Sigmoid colon (tissue), 7 donors: Measurements from ENCODE around the gene IL16. TPM values are rescaled to one million over a fixed set of nuclear protein-coding genes. Genes with fewer than 3 reads are reported as not detected.

Experiments used
- DNase-seq: peaks from one replicate; pipeline ENCODE4 v3.0.0-alpha.2; 2019
- H3K27ac ChIP-seq, 4 donors: fragments of 200-600 bp; sonication (generic); one replicate each; pipeline ENCODE4 v1.5.1; 2016 to 2019; ENCODE audit warnings: mild to moderate bottlenecking in 1 of 4
- H3K27me3 ChIP-seq, 3 donors: fragments of 200-600 bp; sonication (generic); one replicate each; pipeline ENCODE4 v1.5.1; 2019; ENCODE audit warnings: mild to moderate bottlenecking in 1 of 3
- H3K36me3 ChIP-seq, 4 donors: fragments of 200-600 bp; sonication (generic); one replicate each; pipeline ENCODE4 v1.5.1; 2016 to 2019
- H3K4me1 ChIP-seq, 4 donors: fragments of 200-600 bp; sonication (generic); one replicate each; pipeline ENCODE4 v1.5.1; 2017 to 2019
- H3K4me3 ChIP-seq, 4 donors: fragments of 200-600 bp; sonication (generic); one replicate each; pipeline ENCODE4 v1.5.1; 2017 to 2019; ENCODE audit warnings: mild to moderate bottlenecking in 2 of 4, moderate library complexity in 1 of 4
- H3K9me3 ChIP-seq, 4 donors: fragments of 200-600 bp in 3 of 4; sonication (generic) in 3 of 4; one replicate each; pipeline versions ENCODE4 v1.5.1 to v1.6.1; 2013 to 2019
- CTCF ChIP-seq, 4 experiments: fragments of 450-650 bp in 3 of 4; fragments of 200-600 bp in 1 of 4; IDR thresholded peaks; one replicate each; pipeline ENCODE4 v1.5.1; 2016 to 2019; ENCODE audit warnings: antibody characterized with exemption in 4 of 4, mild to moderate bottlenecking in 3 of 4, moderate library complexity in 2 of 4
- EP300 ChIP-seq, 4 donors: sonication (generic); formaldehyde crosslinking; IDR thresholded peaks; one replicate each; pipeline ENCODE4 v1.6.1; 2017; ENCODE audit warnings: antibody characterized with exemption in 4 of 4
- POLR2A ChIP-seq, 2 donors: fragments of 450-650 bp; IDR thresholded peaks; one replicate each; pipeline ENCODE4 v1.6.1; 2016; ENCODE audit warnings: antibody characterized with exemption in 2 of 2, mild to moderate bottlenecking in 2 of 2, moderate library complexity in 2 of 2
- POLR2AphosphoS5 ChIP-seq, 4 donors: sonication (generic); formaldehyde crosslinking; IDR thresholded peaks; one replicate each; pipeline ENCODE4 v1.6.1; 2017; ENCODE audit warnings: antibody characterized with exemption in 4 of 4
- WGBS, 2 donors: extraction: QIAGEN DNeasy Blood & Tissue Kit; methylation state at CpG; one replicate each; pipeline ENCODE4 v1.1.7; 2013; 5-methylcytosine and 5-hydroxymethylcytosine counted together
- intact Hi-C: fragments of 100-400 bp; cut with DNase I; formaldehyde crosslinking; loops from one replicate; pipeline ENCODE4 v1.15.1; 2023
- polyA plus RNA-seq, 3 donors: library from polyadenylated mRNA; stranded (reverse); fragments of 200-250 nt; gene quantifications; one replicate each; pipeline ENCODE4 v1.2.3, GENCODE V29; 2013
- total RNA-seq, 4 donors: library from RNA; depleted of rRNA; stranded (reverse); fragments of >200 nt; gene quantifications; one replicate each; pipeline ENCODE4 v1.1.0, GENCODE V29; 2016
- donor health status: healthy with polysubstance abuse.
- donor health status: Bipolar disorder and iron deficiency.
- donor health status: healthy.

Gene IL16
- total and polyA plus RNA-seq, 7 donors, result 3.0 to 52.8 (median 8.9) TPM

GRCh38 chr15:81356252-81356651 lies 159.6 kb downstream of the IL16 start:
- H3K27me3 ChIP-seq, result no peaks in the 10 kb centered on the region
- TF ChIP-seq CTCF (IDR thresholded peaks at IDR 0.05), result no peak
- TF ChIP-seq EP300 (IDR thresholded peaks at IDR 0.05), result no peak
- TF ChIP-seq POLR2AphosphoS5 (IDR thresholded peaks at IDR 0.05), result no peak
- TF ChIP-seq POLR2A (IDR thresholded peaks at IDR 0.05), result no peak
- H3K36me3 ChIP-seq, result no peaks in the 10 kb centered on the region
- H3K4me3 ChIP-seq, result no peak overlapping the region
- 90 to 91% methylated on average over 5 of the region's 5 CpGs for WGBS, 2 donors
- H3K27ac ChIP-seq, result no peak overlapping the region
- no peak for DNase-seq
- H3K9me3 ChIP-seq, result no peaks in the 10 kb centered on the region
- H3K4me1 ChIP-seq, result no peaks in the 10 kb centered on the region
- intact Hi-C loops, result no loop called here

GRCh38 chr15:81357180-81357686 lies 160.6 kb downstream of the IL16 start:
- no peak for DNase-seq
- Histone ChIP-seq H3K27ac (no peak overlapping the region), H3K36me3 (no peaks in the 10 kb centered on the region), H3K4me1 (no peaks in the 10 kb centered on the region), H3K27me3 (no peaks in the 10 kb centered on the region), H3K9me3 (no peaks in the 10 kb centered on the region), H3K4me3 (no peak overlapping the region)
- WGBS, 2 donors, result 81 to 87% methylated on average over 6 of the region's 6 CpGs
- TF ChIP-seq POLR2AphosphoS5 (IDR thresholded peaks at IDR 0.05), result no peak
- TF ChIP-seq CTCF (IDR thresholded peaks at IDR 0.05), result no peak
- no peak for TF ChIP-seq POLR2A (IDR thresholded peaks at IDR 0.05)
- no peak for TF ChIP-seq EP300 (IDR thresholded peaks at IDR 0.05)
- intact Hi-C loops, result no loop called here

GRCh38 chr15:81358248-81358647 lies 161.6 kb downstream of the IL16 start:
- 94 to 95% methylated on average over 6 of the region's 6 CpGs for WGBS, 2 donors
- no peaks in the 10 kb centered on the region for H3K36me3 ChIP-seq
- H3K4me3 ChIP-seq, result no peak overlapping the region
- no peaks in the 10 kb centered on the region for H3K9me3 ChIP-seq
- H3K27me3 ChIP-seq, result no peaks in the 10 kb centered on the region
- TF ChIP-seq CTCF (IDR thresholded peaks at IDR 0.05) (no peak), POLR2AphosphoS5 (IDR thresholded peaks at IDR 0.05) (no peak), POLR2A (IDR thresholded peaks at IDR 0.05) (no peak), EP300 (IDR thresholded peaks at IDR 0.05) (no peak)
- intact Hi-C loops, result no loop called here
- no peak for DNase-seq
- no peak overlapping the region for H3K27ac ChIP-seq
- no peaks in the 10 kb centered on the region for H3K4me1 ChIP-seq

GRCh38 chr15:81360491-81360890 lies 163.8 kb downstream of the IL16 start:
- no peak for TF ChIP-seq CTCF (IDR thresholded peaks at IDR 0.05)
- TF ChIP-seq POLR2AphosphoS5 (IDR thresholded peaks at IDR 0.05), result no peak
- no peak for TF ChIP-seq POLR2A (IDR thresholded peaks at IDR 0.05)
- no peak for TF ChIP-seq EP300 (IDR thresholded peaks at IDR 0.05)
- H3K4me3 ChIP-seq, result no peak overlapping the region
- no peak for DNase-seq
- H3K9me3 ChIP-seq, result no peaks in the 10 kb centered on the region
- H3K36me3 ChIP-seq, result no peaks in the 10 kb centered on the region
- intact Hi-C loops, result no loop called here
- WGBS, 2 donors, result 92 to 96% methylated on average over 5 of the region's 5 CpGs
- H3K27ac ChIP-seq, result no peak overlapping the region
- no peaks in the 10 kb centered on the region for H3K4me1 ChIP-seq
- H3K27me3 ChIP-seq, result no peaks in the 10 kb centered on the region

GRCh38 chr15:81361891-81362290 lies 165.2 kb downstream of the IL16 start:
- Histone ChIP-seq H3K4me1 (no peaks in the 10 kb centered on the region), H3K9me3 (no peaks in the 10 kb centered on the region), H3K4me3 (no peak overlapping the region), H3K36me3 (no peaks in the 10 kb centered on the region), H3K27me3 (no peaks in the 10 kb centered on the region), H3K27ac (no peak overlapping the region)
- intact Hi-C loops, result no loop called here
- no peak for TF ChIP-seq EP300 (IDR thresholded peaks at IDR 0.05)
- TF ChIP-seq POLR2AphosphoS5 (IDR thresholded peaks at IDR 0.05), result no peak
- TF ChIP-seq CTCF (IDR thresholded peaks at IDR 0.05), result no peak
- TF ChIP-seq POLR2A (IDR thresholded peaks at IDR 0.05), result no peak
- no peak for DNase-seq
- 94 to 95% methylated on average over 7 of the region's 7 CpGs for WGBS, 2 donors
